Memory B cell (primary cell): ENCODE data around the gene NPHP4.
"Not testable (repeated sequence)": the region's sequence is repeated elsewhere in the genome, so short reads cannot be mapped to it uniquely, and the experiment has no call there.

Experiments
- ATAC-seq: fragments of 150-1000 bp; cut with Tn5 transposase; 2 replicates; pipeline ENCODE4 v1.10.0; 2021; ENCODE audit warnings: low read depth, mild to moderate bottlenecking, moderate library complexity
- DNase-seq, 2 donors: peaks; one replicate each; pipeline ENCODE4 v3.0.0; 2022; ENCODE audit warnings: low spot score in 2 of 2
- H3K27ac Mint-ChIP-seq: one replicate; pipeline ENCODE4 v1.8.0; 2022; ENCODE audit warnings: mild to moderate bottlenecking, moderate library complexity, mixed read lengths
- H3K27me3 Mint-ChIP-seq: one replicate; pipeline ENCODE4 v1.8.0; 2022; ENCODE audit warnings: mixed read lengths
- H3K36me3 Mint-ChIP-seq: one replicate; pipeline ENCODE4 v1.8.0; 2022; ENCODE audit warnings: mild to moderate bottlenecking, mixed read lengths
- H3K4me1 Mint-ChIP-seq: one replicate; pipeline ENCODE4 v1.8.0; 2022; ENCODE audit warnings: mixed read lengths
- H3K4me3 Mint-ChIP-seq: one replicate; pipeline ENCODE4 v1.8.0; 2022; ENCODE audit warnings: mild to moderate bottlenecking, moderate library complexity, mixed read lengths
- H3K9me3 Mint-ChIP-seq: one replicate; pipeline ENCODE4 v1.8.0; 2022; ENCODE audit warnings: mixed read lengths

NPHP4 gene

DNA sequence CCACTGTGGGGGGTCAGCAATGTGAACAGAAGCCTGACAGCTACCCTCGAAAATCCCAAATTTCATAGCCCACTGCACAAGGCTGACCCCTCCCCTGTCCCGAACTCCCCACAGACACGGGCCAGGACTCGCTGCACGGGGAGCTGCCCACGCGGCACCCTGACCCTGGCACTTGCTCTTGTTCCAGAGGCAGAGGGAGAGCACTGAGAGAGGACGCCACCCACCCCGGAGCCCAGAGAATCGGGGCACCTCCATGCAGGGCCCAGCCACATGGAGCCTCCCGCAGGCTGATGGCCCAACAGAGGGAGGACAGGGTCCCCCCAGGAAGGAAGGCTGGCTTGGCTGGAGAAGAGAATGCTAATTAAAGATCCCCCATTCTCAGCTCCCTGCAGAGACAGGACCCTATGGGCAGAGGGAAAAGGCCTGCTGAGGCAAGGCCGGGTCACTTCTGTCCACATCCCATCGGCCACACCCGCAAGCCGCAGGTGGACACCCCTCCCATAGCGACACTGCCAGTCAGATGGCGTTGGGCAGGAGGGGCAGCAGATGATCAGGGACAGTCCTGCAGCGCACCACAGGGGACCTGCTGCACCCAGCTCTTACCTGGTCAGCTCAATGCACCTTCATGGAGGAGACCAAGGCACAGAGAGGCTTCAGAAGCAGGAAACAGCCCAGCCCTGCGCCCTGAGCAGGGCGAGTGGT lies 136.9 kb downstream of the NPHP4 start:
- Mint-ChIP-seq H3K36me3 (no peaks in the 10 kb centered on the region), H3K4me3 (no peak overlapping the region), H3K9me3 (peaks cover 2% of the 10 kb centered on the region), H3K27ac (no peak overlapping the region), H3K4me1 (no peaks in the 10 kb centered on the region), H3K27me3 (no peaks in the 10 kb centered on the region)
- ATAC-seq (no peak), DNase-seq (no peak)

DNA sequence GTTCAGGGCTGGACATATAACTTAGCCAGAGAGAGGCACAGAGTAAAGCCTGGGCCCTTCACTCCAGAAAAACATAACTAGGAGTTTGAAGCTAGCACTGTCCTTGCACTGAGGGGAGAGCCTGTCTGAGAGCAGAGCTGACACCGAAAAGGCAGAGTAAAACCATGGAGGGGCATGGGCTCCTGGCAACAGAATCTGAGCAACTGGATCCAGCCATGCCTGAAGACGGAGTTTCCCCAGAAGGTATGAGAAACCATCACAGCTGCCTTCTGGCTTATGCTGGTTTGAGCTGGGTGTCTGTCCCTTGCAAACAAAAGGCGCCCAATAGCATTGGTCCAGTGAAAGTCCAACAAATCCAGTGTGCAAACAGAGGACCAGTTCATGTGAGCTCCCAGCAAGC lies 137.5 kb downstream of the NPHP4 start:
- H3K9me3 Mint-ChIP-seq = peaks cover 2% of the 10 kb centered on the region
- no peak for ATAC-seq
- H3K4me1 Mint-ChIP-seq = no peaks in the 10 kb centered on the region
- no peaks in the 10 kb centered on the region for H3K36me3 Mint-ChIP-seq
- no peak overlapping the region for H3K27ac Mint-ChIP-seq
- no peaks in the 10 kb centered on the region for H3K27me3 Mint-ChIP-seq
- DNase-seq = no peak
- H3K4me3 Mint-ChIP-seq = no peak overlapping the region

DNA sequence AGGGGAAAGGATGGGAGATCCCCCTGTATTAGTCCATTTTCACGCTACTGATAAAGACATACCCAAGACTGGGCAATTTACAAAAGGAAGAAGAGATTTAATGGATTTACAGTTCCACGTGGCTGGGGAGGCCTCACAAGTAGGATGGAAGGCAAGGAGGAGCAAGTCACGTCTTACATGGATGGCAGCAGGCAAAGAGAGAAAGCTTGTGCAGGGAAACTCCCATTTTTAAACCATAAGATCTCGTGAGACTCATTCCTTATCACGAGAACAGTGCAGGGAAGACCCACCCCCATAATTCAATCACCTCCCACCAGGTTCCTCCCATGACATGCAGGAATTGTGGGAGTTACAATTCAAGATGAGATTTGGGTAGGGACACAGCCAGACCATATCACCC lies 138.4 kb downstream of the NPHP4 start:
- not testable (repeated sequence) for H3K27ac Mint-ChIP-seq, ATAC-seq, H3K9me3 Mint-ChIP-seq, H3K4me3 Mint-ChIP-seq, DNase-seq, H3K27me3 Mint-ChIP-seq, H3K36me3 Mint-ChIP-seq, H3K4me1 Mint-ChIP-seq

DNA sequence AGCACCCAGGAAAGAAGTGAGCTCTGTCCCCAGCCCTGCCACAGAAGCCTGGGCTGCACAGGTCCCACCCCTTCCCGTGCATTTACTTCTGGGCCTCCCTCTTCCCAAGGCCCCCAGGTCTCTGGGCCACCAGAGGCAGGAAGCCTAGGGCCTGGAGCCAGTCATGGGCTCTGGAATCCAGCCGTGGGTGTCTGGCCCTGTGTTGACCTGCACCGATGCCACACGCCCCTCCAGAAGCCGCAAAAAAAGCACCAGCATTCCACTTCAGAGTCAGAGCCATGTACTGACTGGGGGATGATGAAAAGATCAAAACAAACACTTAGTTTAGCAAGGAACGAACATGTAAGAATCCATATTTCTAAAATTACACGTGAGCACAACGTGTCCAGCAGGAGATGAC lies 141.7 kb downstream of the NPHP4 start:
- no peaks in the 10 kb centered on the region for H3K36me3 Mint-ChIP-seq
- H3K4me3 Mint-ChIP-seq = no peak overlapping the region
- no peak overlapping the region for H3K27ac Mint-ChIP-seq
- no peak for ATAC-seq
- peaks cover 2% of the 10 kb centered on the region for H3K4me1 Mint-ChIP-seq
- peaks cover 5% of the 10 kb centered on the region for H3K27me3 Mint-ChIP-seq
- H3K9me3 Mint-ChIP-seq = peaks cover 2% of the 10 kb centered on the region
- DNase-seq = no peak

DNA sequence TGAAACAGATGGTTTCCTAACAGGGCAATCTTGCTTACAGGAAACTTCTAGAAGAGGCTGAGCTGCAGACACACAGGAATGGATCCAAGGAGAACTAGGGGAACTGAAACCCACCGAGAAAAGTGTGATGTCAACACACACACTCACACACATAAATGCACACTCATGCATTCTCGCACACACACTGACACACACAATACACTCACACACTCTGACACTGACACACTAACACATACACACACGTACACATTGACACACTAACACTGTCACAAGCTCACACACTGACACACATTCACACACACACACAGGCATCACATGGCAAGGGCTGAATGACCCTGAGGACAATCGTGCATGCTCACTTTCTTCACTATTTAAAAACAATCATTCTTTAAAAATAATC lies 142.7 kb downstream of the NPHP4 start:
- Mint-ChIP-seq H3K27me3 (peaks cover 7% of the 10 kb centered on the region), H3K9me3 (peaks cover 2% of the 10 kb centered on the region), H3K4me1 (peaks cover 2% of the 10 kb centered on the region), H3K27ac (no peak overlapping the region), H3K36me3 (no peaks in the 10 kb centered on the region), H3K4me3 (no peak overlapping the region)
- ATAC-seq = no peak
- no peak for DNase-seq

GRCh38 chr1:5847013-5847659 lies 145.1 kb downstream of the NPHP4 start:
- DNase-seq (no peak), ATAC-seq (no peak)
- Mint-ChIP-seq H3K4me1 (peaks cover 2% of the 10 kb centered on the region), H3K27ac (no peak overlapping the region), H3K9me3 (no peaks in the 10 kb centered on the region), H3K27me3 (peaks cover 7% of the 10 kb centered on the region), H3K4me3 (no peak overlapping the region), H3K36me3 (no peaks in the 10 kb centered on the region)

- H3K4me1 Mint-ChIP-seq = peaks cover 2% of the 10 kb centered on the region
- no peak for DNase-seq
- ATAC-seq = no peak
- no peak overlapping the region for H3K27ac Mint-ChIP-seq
- peaks cover 7% of the 10 kb centered on the region for H3K27me3 Mint-ChIP-seq
- no peaks in the 10 kb centered on the region for H3K9me3 Mint-ChIP-seq
- no peaks in the 10 kb centered on the region for H3K36me3 Mint-ChIP-seq
- no peak overlapping the region for H3K4me3 Mint-ChIP-seq
Observed at GRCh38 chr1:5845376-5845775, 146.8 kb downstream of the NPHP4 start.

- no peaks in the 10 kb centered on the region for H3K4me1 Mint-ChIP-seq
- no peak for DNase-seq
- H3K27me3 Mint-ChIP-seq = peaks cover 4% of the 10 kb centered on the region
- H3K36me3 Mint-ChIP-seq = no peaks in the 10 kb centered on the region
- H3K9me3 Mint-ChIP-seq = no peaks in the 10 kb centered on the region
- H3K4me3 Mint-ChIP-seq = no peak overlapping the region
- no peak for ATAC-seq
- H3K27ac Mint-ChIP-seq = no peak overlapping the region
Observed at GRCh38 chr1:5844442-5844841, 147.8 kb downstream of the NPHP4 start.

DNA sequence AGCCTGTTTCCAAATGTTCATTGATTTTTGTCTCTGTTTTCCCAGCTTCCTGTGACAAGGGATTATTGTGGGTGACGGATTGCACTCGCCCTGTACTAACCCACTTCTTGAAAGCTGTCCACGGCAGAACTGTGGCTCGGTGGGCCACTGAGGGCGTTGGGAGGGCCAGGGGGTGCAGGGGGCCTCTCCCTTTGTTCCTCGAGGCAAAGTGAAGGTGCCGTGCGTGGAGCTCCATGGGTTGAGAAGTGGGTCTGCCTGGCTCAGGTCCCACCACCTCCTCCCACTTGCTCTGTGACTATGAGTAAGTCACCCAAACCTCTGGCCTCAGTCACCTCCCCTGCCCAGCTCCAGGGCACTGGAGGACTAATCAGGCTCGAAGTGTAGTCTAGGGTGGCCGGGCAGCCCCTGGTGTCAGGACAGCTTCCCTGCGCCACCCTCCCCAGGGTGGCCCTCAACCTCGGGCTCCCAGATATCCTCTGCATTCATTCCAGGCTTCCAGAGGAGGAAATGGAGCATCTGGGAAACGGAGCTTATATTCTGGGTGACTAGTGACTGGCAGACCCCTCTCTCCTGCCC lies 148.6 kb downstream of the NPHP4 start:
- no peaks in the 10 kb centered on the region for H3K4me1 Mint-ChIP-seq

DNA sequence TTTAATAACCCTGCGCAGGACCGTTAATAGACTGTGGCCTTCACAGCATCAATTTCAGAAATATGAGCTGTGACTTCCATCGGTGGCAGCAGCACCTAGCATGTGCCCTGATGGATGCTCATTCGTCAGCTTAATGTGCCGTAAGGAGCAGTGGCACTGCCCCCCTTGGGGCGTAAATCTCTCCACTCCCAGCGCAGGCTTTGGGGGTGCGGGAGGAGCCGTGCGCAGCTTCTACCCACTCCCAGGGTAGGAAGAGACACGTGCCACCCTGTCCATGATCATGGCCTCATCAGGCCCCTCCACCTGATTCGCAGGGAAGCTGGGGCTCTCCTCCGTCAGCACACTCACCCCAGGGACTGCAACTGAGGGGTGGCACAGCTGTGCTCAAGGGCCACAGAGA lies 149.5 kb downstream of the NPHP4 start:
- Mint-ChIP-seq H3K4me1 (no peaks in the 10 kb centered on the region), H3K9me3 (no peaks in the 10 kb centered on the region), H3K36me3 (no peaks in the 10 kb centered on the region), H3K27me3 (peaks cover 4% of the 10 kb centered on the region), H3K27ac (no peak overlapping the region), H3K4me3 (no peak overlapping the region)
- DNase-seq = no peak
- no peak for ATAC-seq

More for the DNA sequence above, 148.6 kb downstream of the NPHP4 start:
- DNase-seq (no peak), ATAC-seq (no peak)
- Mint-ChIP-seq H3K4me3 (no peak overlapping the region), H3K27me3 (peaks cover 4% of the 10 kb centered on the region), H3K9me3 (no peaks in the 10 kb centered on the region), H3K27ac (no peak overlapping the region), H3K36me3 (no peaks in the 10 kb centered on the region)

DNA sequence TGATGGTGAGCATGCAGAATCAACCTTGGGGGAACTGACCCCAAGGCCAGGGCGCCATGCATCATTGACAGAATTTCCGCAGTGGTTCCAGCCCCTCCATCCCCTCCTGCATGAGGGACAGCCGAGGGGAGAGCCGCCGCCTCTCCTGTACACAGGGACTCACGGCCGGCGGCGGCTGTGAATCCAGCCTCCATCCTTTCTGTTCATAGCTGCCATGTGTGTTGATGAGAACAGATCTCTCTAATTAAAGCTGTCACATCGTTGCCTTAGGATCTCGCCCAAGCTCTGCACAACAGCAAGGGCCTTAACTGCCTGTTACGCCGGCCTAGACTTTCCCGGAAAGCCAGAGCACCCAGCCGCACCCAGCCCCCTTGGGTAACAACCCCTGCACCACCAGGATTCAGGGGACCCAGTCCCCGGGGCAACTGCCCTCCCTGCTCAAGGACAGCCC lies 151.6 kb downstream of the NPHP4 start:
- no peaks in the 10 kb centered on the region for H3K36me3 Mint-ChIP-seq
- H3K27me3 Mint-ChIP-seq = peaks cover 4% of the 10 kb centered on the region
- H3K9me3 Mint-ChIP-seq = no peaks in the 10 kb centered on the region
- DNase-seq = no peak
- H3K4me3 Mint-ChIP-seq = no peak overlapping the region
- no peak overlapping the region for H3K27ac Mint-ChIP-seq
- no peak for ATAC-seq
- no peaks in the 10 kb centered on the region for H3K4me1 Mint-ChIP-seq

DNA sequence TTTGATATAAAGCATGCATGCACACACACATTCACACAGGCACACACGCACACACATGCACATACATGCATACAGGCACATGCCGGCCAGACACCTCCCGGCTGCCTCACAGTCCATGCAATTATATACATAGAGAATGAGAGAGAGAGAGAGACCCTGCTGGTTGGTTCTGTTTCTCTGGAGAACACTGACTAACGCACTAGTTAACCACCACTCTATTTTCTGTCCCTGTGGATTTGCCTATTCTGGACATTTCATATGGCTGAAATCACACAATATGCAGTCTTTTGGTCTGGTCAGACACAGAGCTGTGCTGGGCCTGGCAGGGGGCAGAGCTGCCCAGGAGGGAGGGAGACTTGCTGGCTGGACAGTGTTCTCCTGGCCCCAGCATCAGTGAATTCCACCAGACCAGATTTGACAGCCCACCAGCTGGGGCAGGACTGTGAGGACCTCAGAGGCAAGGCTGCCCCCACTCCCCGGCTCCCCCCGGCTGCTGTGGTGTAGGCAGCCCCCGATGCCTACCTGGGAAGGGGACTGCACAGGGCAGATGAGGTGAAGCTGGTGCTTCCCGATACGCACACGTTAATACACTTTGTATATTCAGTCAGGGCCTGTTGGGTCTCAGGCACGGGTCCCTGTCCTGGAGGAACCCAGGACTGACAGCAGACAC lies 152.2 kb downstream of the NPHP4 start:
- peaks cover 3% of the 10 kb centered on the region for H3K27me3 Mint-ChIP-seq
- H3K27ac Mint-ChIP-seq = no peak overlapping the region
- no peaks in the 10 kb centered on the region for H3K9me3 Mint-ChIP-seq
- DNase-seq (no peak), ATAC-seq (no peak)
- H3K36me3 Mint-ChIP-seq = no peaks in the 10 kb centered on the region
- no peaks in the 10 kb centered on the region for H3K4me1 Mint-ChIP-seq
- no peak overlapping the region for H3K4me3 Mint-ChIP-seq

DNA sequence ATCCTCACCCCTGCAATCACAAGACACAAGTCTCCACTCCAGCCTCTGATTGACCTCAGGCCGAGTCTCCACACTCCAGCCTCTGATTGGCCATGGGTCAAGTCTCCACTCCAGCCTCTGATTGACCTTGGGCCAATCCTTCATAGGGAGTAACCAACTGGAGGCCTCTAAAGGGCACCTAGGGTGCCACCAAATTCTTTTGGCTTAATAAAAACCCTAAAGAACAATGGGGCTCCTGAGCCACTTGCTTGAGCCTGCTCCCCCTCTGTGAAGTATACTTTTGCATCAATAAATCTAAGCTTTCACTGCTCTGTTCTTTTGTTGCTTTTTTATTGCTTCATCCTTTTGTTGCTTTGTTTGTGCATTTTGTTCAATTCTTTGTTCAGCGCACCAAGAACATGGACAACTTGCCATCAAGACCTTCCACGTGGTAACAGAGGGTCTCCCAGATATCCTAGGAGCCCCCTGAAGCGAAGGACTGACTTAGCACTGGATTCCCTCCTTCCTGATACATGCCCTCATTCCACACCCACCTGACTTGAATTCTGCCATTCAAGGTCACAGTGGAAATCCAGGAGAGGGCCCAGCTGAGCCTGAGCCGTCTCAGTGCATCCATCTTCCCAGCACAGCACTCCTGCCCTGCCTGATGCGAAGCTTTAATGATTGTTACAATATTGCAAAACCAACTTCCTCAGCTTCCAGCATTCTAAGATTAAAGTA lies 152.9 kb downstream of the NPHP4 start:
- no peak for ATAC-seq
- no peak for DNase-seq
- Mint-ChIP-seq H3K36me3 (no peaks in the 10 kb centered on the region), H3K27ac (no peak overlapping the region), H3K27me3 (peaks cover 3% of the 10 kb centered on the region), H3K9me3 (no peaks in the 10 kb centered on the region), H3K4me1 (no peaks in the 10 kb centered on the region), H3K4me3 (no peak overlapping the region)
